ENCODE data around the gene ZNF501. TPM values are rescaled to one million over a fixed set of nuclear protein-coding genes. Genes with fewer than 3 reads are reported as not detected.
A peak's percentile ranks its signal among the peaks of the same experiment; 100 is the strongest.

Gene ZNF501
- 1 to 10 TPM in 3 of 6 experiments, under 1 TPM in 3; 0.43 to 1.2 (median 0.87) TPM for total RNA-seq
- long read RNA-seq, result 0 reads

GRCh38 chr3:44729384-44729910 is at the start of gene ZNF501:
ZNF501 (plus strand) TSS chr3:44729635; CDS start chr3:44734422, 4,787 bp downstream.
- Histone ChIP-seq H3K36me3 (peaks cover 0 to 10% (median 0%) of the 10 kb centered on the region in 4 donors), H3K27me3 (no peaks in the 10 kb centered on the region), H3K4me1 (no peaks in the 10 kb centered on the region), H3K9me3 (peaks cover under 1 to 41% (median 17%) of the 10 kb centered on the region in 4 donors), H3K4me3 (peak within 1 kb of the TSS; percentile 39 to 74 (median 67)), H3K27ac (peak within 1 kb of the TSS in 1 of 3 donors; percentile 43)
- WGBS (ENCODE audit: insufficient coverage, low coverage, low lambda C conversion rate, missing lambda C conversion rate), result 0% methylated on average over 9 of the region's 46 CpGs
- TF ChIP-seq POLR2A (IDR thresholded peaks at IDR 0.05), result no peak
- TF ChIP-seq, protein P1, sequence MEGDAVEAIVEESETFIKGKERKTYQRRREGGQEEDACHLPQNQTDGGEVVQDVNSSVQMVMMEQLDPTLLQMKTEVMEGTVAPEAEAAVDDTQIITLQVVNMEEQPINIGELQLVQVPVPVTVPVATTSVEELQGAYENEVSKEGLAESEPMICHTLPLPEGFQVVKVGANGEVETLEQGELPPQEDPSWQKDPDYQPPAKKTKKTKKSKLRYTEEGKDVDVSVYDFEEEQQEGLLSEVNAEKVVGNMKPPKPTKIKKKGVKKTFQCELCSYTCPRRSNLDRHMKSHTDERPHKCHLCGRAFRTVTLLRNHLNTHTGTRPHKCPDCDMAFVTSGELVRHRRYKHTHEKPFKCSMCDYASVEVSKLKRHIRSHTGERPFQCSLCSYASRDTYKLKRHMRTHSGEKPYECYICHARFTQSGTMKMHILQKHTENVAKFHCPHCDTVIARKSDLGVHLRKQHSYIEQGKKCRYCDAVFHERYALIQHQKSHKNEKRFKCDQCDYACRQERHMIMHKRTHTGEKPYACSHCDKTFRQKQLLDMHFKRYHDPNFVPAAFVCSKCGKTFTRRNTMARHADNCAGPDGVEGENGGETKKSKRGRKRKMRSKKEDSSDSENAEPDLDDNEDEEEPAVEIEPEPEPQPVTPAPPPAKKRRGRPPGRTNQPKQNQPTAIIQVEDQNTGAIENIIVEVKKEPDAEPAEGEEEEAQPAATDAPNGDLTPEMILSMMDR (IDR thresholded peaks at IDR 0.05), result no peak
- intact Hi-C loops (cut with DNase I), result no loop called here
- ATAC-seq, result peak; percentile 96 to 100 (median 98)
- DNase-seq, result peak; percentile 85 to 95 (median 94)

DNA sequence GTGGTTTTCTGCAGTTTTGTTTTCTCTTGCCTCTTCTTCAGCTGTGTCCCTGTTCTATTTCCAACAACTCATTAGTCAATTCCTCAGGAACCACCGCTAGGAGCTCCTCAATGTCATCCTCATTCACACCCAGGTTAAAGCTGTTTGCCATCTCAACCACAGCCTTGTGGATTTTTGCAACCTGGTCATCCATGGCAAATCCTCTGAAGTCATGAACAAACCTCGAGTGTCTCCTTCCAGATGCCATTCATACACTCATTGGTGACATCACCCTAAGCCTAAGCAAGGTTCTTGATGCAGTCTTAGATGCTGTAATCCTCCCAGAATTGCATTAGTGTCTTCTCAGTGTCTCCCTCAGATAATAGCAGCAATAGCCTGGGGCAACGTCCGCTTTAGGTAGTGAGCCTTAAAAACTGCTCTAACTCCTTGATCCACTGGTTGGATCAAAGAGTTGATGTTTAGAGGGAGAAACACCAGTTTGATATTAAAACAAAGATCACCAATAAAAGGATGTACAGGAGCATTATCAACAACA is 48.4 kb upstream of the ZNF501 start:
- Histone ChIP-seq H3K4me3 (no peak overlapping the region), H3K27me3 (no peaks in the 10 kb centered on the region), H3K9me3 (no peaks in the 10 kb centered on the region), H3K36me3 (no peaks in the 10 kb centered on the region), H3K27ac (no peak overlapping the region), H3K4me1 (no peaks in the 10 kb centered on the region)
- WGBS (ENCODE audit: insufficient coverage, low coverage, low lambda C conversion rate, missing lambda C conversion rate), result 90% methylated on average over 4 of the region's 4 CpGs
- ATAC-seq (no peak), DNase-seq (no peak)
- intact Hi-C loops (cut with DNase I), result no loop called here
- TF ChIP-seq, protein P1 (IDR thresholded peaks at IDR 0.05), result no peak

DNA sequence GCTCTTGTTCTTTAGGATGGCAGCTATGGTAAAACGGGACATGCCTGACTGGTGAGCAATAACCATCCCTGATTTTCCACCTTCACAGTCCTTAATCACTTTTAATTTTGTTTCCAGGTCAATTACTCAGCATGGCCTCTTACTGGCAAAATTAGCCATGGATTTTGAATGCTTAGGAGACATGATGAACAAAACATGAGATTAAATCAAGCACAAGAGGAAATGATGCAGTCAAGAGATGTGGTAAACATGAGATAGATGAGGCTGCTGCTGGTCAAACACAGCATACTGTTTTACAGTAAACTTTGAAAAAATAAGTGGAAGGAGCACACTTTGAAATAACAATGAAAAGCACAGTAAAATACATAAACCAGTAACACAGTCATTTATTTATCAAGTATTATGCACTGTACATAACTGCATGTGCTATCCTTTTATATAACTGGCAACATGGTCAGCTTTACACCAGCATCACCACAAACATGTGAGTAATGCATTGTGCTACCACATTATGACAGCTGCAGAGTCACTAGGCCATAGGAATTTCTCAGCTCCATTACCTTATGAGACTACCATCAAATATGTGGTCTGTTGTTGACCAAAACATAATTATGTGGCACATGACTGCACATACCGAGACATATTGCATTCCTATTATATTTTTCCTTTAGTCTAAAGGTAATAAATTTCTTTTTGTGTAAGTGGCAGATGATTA is 47.1 kb upstream of the ZNF501 start:
- H3K4me1 ChIP-seq, result no peaks in the 10 kb centered on the region
- DNase-seq, result no peak
- TF ChIP-seq POLR2A (IDR thresholded peaks at IDR 0.05), result no peak
- TF ChIP-seq, protein P1 (IDR thresholded peaks at IDR 0.05), result no peak
- no peak overlapping the region for H3K27ac ChIP-seq
- intact Hi-C loops (cut with DNase I), result no loop called here
- H3K9me3 ChIP-seq, result no peaks in the 10 kb centered on the region
- no peak overlapping the region for H3K4me3 ChIP-seq
- no peak for ATAC-seq
- H3K36me3 ChIP-seq, result no peaks in the 10 kb centered on the region
- H3K27me3 ChIP-seq, result no peaks in the 10 kb centered on the region
- 67% methylated on average over 2 of the region's 2 CpGs for WGBS (ENCODE audit: insufficient coverage, low coverage, low lambda C conversion rate, missing lambda C conversion rate)

DNA sequence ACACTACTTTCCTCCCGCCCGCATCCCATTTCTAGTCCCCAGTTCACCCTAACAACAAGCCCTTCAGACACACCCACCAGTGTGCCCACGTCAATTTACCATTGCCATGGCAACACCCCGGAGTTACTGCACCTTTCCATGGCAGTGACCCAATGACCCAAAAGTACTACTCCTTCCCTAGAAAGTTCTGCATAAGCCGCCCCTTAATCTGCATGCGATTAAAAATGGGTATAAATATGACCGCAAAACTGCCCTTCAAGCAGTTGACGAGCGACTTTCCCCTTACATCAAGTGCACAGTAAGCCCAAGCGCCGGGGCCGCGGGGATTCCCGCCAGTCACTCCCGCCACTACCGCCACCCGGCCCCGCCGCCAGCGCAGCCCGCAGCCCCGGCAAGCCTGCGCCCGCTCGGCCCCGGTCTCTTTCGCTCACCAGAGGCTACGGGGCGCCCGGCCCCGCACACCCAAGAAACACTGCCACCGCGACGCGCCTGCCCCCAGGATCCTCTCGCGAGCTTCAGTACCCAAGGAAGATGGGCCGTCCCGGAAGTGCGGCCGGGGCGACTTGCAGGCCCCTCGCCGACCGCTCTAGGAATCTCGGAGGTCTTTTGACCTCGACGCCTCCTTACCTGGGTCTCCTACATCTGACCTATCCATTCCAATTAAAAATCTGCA is 44.2 kb upstream of the ZNF501 start:
- DNase-seq (peak; percentile 45 to 79 (median 73)), ATAC-seq (peak; percentile 62 to 89 (median 78))
- H3K36me3 ChIP-seq, result no peaks in the 10 kb centered on the region
- no peaks in the 10 kb centered on the region for H3K9me3 ChIP-seq
- H3K27me3 ChIP-seq, result no peaks in the 10 kb centered on the region
- no peak for TF ChIP-seq POLR2A (IDR thresholded peaks at IDR 0.05)
- TF ChIP-seq, protein P1 (IDR thresholded peaks at IDR 0.05), result no peak
- 1% methylated on average over 20 of the region's 48 CpGs for WGBS (ENCODE audit: insufficient coverage, low coverage, low lambda C conversion rate, missing lambda C conversion rate)
- H3K4me3 ChIP-seq, result peak overlapping the region; percentile 49 to 79 (median 58)
- no peaks in the 10 kb centered on the region for H3K4me1 ChIP-seq
- no peak overlapping the region for H3K27ac ChIP-seq
- intact Hi-C loops (cut with DNase I), result no loop called here
